Measurements from ENCODE around the gene CCDC88C. TPM values are rescaled to one million over a fixed set of nuclear protein-coding genes. Genes with fewer than 3 reads are reported as not detected.

CCDC88C gene
- total and polyA plus RNA-seq, 7 donors = 0.95 to 45.7 (median 3.9) TPM

GRCh38 chr14:91395466-91395865 lies 22.2 kb downstream of the CCDC88C start:
- Histone ChIP-seq H3K9me3 (no peaks in the 10 kb centered on the region), H3K36me3 (no peaks in the 10 kb centered on the region), H3K4me3 (no peak overlapping the region), H3K4me1 (no peaks in the 10 kb centered on the region), H3K27me3 (peaks cover 0 to 7% (median 0%) of the 10 kb centered on the region in 3 donors), H3K27ac (no peak overlapping the region)
- intact Hi-C loops (cut with DNase I) = no loop called here
- DNase-seq = no peak
- TF ChIP-seq CTCF (IDR thresholded peaks at IDR 0.05) (no peak), POLR2A (IDR thresholded peaks at IDR 0.05) (no peak), EP300 (IDR thresholded peaks at IDR 0.05) (no peak), POLR2AphosphoS5 (IDR thresholded peaks at IDR 0.05) (no peak)
- WGBS, 2 donors = 86 to 92% methylated on average over 5 of the region's 5 CpGs

GRCh38 chr14:91394105-91395081 lies 23.2 kb downstream of the CCDC88C start:
- intact Hi-C loops (cut with DNase I) = no loop called here

GRCh38 chr14:91392623-91393303 lies 24.9 kb downstream of the CCDC88C start:
- intact Hi-C loops (cut with DNase I) = no loop called here
- Histone ChIP-seq H3K36me3 (no peaks in the 10 kb centered on the region), H3K9me3 (no peaks in the 10 kb centered on the region), H3K4me3 (no peak overlapping the region), H3K27me3 (no peaks in the 10 kb centered on the region), H3K4me1 (peaks cover 0 to 7% (median 6%) of the 10 kb centered on the region in 4 donors), H3K27ac (no peak overlapping the region)
- WGBS, 2 donors = 79 to 82% methylated on average over 19 of the region's 19 CpGs
- TF ChIP-seq POLR2A (IDR thresholded peaks at IDR 0.05) (no peak), POLR2AphosphoS5 (IDR thresholded peaks at IDR 0.05) (no peak), EP300 (IDR thresholded peaks at IDR 0.05) (no peak), CTCF (IDR thresholded peaks at IDR 0.05) (no peak)
- DNase-seq = no peak

More at GRCh38 chr14:91394105-91395081, 23.2 kb downstream of the CCDC88C start:
- H3K9me3 ChIP-seq = no peaks in the 10 kb centered on the region
- WGBS, 2 donors = 89 to 90% methylated on average over 17 of the region's 17 CpGs
- H3K4me1 ChIP-seq = no peaks in the 10 kb centered on the region
- peaks cover 0 to 7% (median 0%) of the 10 kb centered on the region in 3 donors for H3K27me3 ChIP-seq
- no peak overlapping the region for H3K4me3 ChIP-seq
- no peak overlapping the region for H3K27ac ChIP-seq
- TF ChIP-seq POLR2A (IDR thresholded peaks at IDR 0.05) = no peak
- no peak for TF ChIP-seq POLR2AphosphoS5 (IDR thresholded peaks at IDR 0.05)
- no peak for TF ChIP-seq EP300 (IDR thresholded peaks at IDR 0.05)
- TF ChIP-seq CTCF (IDR thresholded peaks at IDR 0.05) = no peak
- no peak for DNase-seq
- H3K36me3 ChIP-seq = no peaks in the 10 kb centered on the region

- intact Hi-C loops (cut with DNase I) = no loop called here
- no peak for DNase-seq
- Histone ChIP-seq H3K36me3 (no peaks in the 10 kb centered on the region), H3K9me3 (no peaks in the 10 kb centered on the region), H3K4me1 (peaks cover 0 to 11% (median 6%) of the 10 kb centered on the region in 4 donors), H3K27ac (no peak overlapping the region), H3K27me3 (no peaks in the 10 kb centered on the region), H3K4me3 (no peak overlapping the region)
- 81 to 84% methylated on average over 12 of the region's 12 CpGs for whole genome bisulfite sequencing, 2 donors
- TF ChIP-seq EP300 (IDR thresholded peaks at IDR 0.05) = no peak
- TF ChIP-seq POLR2AphosphoS5 (IDR thresholded peaks at IDR 0.05) = no peak
- TF ChIP-seq POLR2A (IDR thresholded peaks at IDR 0.05) = no peak
- TF ChIP-seq CTCF (IDR thresholded peaks at IDR 0.05) = no peak
These were observed 27.3 kb downstream of the CCDC88C start for GRCh38 chr14:91390165-91390778.
